Fibroblast of lung (primary cell): ENCODE data around the gene ABO. TPM values are rescaled to one million over a fixed set of nuclear protein-coding genes. Genes with fewer than 3 reads are reported as not detected.
"Not testable (repeated sequence)": the region's sequence is repeated elsewhere in the genome, so short reads cannot be mapped to it uniquely, and the experiment has no call there.

Experiments used
- DNase-seq, 2 donors: peaks; one replicate each; pipeline versions ENCODE4 v3.0.0 to v3.0.0-alpha.2; 2010; ENCODE audit warnings: low read depth in 2 of 2
- H2AFZ ChIP-seq: 2 replicates; pipeline ENCODE4 v1.5.1; 2012; ENCODE audit warnings: low read length, control low read depth, inconsistent platforms
- H3K27ac ChIP-seq: 2 replicates; pipeline ENCODE4 v1.5.1; 2011; ENCODE audit warnings: low read length, control low read depth; ENCODE audit not compliant: insufficient read depth
- H3K27me3 ChIP-seq: 2 replicates; pipeline ENCODE4 v1.5.1; 2011; ENCODE audit warnings: mild to moderate bottlenecking, low read length; ENCODE audit not compliant: control insufficient read depth, insufficient read depth
- H3K36me3 ChIP-seq: 2 replicates; pipeline ENCODE4 v1.5.1; 2011; ENCODE audit warnings: low read length; ENCODE audit not compliant: control insufficient read depth, insufficient read depth
- H3K4me1 ChIP-seq: 2 replicates; pipeline ENCODE4 v1.5.1; 2011; ENCODE audit warnings: low read length; ENCODE audit not compliant: control insufficient read depth, insufficient read depth; ENCODE audit errors: extremely low read depth
- H3K4me2 ChIP-seq: 2 replicates; pipeline ENCODE4 v1.5.1; 2011; ENCODE audit warnings: low read length, control low read depth; ENCODE audit not compliant: insufficient read depth; ENCODE audit errors: extremely low read depth
- H3K4me3 ChIP-seq, 4 experiments: fragments of 200-600 bp in 1 of 4; sonication (generic) in 1 of 4; replicated peaks in 1 of 4; 2 replicates each; pipeline ENCODE4 v1.5.1; 2011 to 2016; ENCODE audit warnings: low read length in 4 of 4, low read depth in 3 of 4, mild to moderate bottlenecking in 3 of 4, control low read depth in 2 of 4, inconsistent platforms in 1 of 4, mixed read lengths in 1 of 4; ENCODE audit not compliant: insufficient read depth in 1 of 4; ENCODE audit errors: control extremely low read depth in 1 of 4
- H3K79me2 ChIP-seq: 2 replicates; pipeline ENCODE4 v1.5.1; 2012; ENCODE audit warnings: mild to moderate bottlenecking, low read length, inconsistent platforms; ENCODE audit not compliant: control insufficient read depth, insufficient read depth
- H3K9ac ChIP-seq: 2 replicates; pipeline ENCODE4 v1.5.1; 2011; ENCODE audit warnings: mild to moderate bottlenecking, low read length, control low read depth; ENCODE audit not compliant: insufficient read depth
- H3K9me3 ChIP-seq: 2 replicates; pipeline ENCODE4 v1.5.1; 2012; ENCODE audit warnings: low read depth, low read length; ENCODE audit not compliant: control insufficient read depth, insufficient read depth
- H4K20me1 ChIP-seq: 2 replicates; pipeline ENCODE4 v1.5.1; 2011; ENCODE audit warnings: low read length; ENCODE audit not compliant: control insufficient read depth, insufficient read depth; ENCODE audit errors: extremely low read depth
- CTCF ChIP-seq, 2 donors: IDR thresholded peaks in 1 of 2; conservative IDR thresholded peaks in 1 of 2; 1 replicate in 1 of 2; 2 replicates in 1 of 2; pipeline ENCODE4 v1.5.1; 2011 to 2012; ENCODE audit warnings: low read length in 2 of 2, control low read depth in 1 of 2, inconsistent platforms in 1 of 2, low read depth in 1 of 2, mild to moderate bottlenecking in 1 of 2
- EZH2 ChIP-seq: IDR thresholded peaks from 2 replicates; pipeline ENCODE4 v1.5.1; 2012; ENCODE audit warnings: low read length, control low read depth, mild to moderate bottlenecking; ENCODE audit errors: missing control alignments
- polyA plus RNA-seq, 2 donors: library from polyadenylated mRNA; depleted of rRNA in 1 of 2; stranded (reverse) in 1 of 2; unstranded in 1 of 2; fragments of >200 nt; gene quantifications; 2 replicates each; pipeline ENCODE4 v1.2.1, GENCODE V29; 2011 to 2012; ENCODE audit warnings: missing spikeins in 1 of 2
- total RNA-seq: library from RNA; depleted of rRNA; stranded (reverse); fragments of >200 nt; gene quantifications from 2 replicates; pipeline ENCODE4 v1.2.1, GENCODE V29; 2014

Gene ABO
- total and polyA plus RNA-seq, 2 donors (not counting 1 experiment from before 2014, with no cell fraction given) = not detected

DNA sequence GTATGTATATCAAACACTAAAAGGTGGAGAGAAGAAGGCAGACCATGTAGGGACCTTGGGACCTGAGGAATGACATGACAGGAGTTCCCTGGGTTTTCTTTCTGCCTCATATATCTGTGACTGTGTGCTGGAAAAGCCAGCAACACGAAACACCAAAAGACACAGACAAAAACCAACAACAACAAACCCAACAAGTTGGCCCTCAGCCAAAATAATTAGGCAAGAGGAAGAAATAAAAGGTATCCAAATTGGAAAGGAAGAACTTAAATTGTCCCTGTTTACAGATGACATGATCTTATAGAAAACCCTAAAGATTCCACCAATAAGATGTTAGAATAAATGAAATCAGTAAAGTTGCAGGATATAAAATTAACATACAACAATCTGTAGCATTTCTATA, 21.7 kb downstream of the ABO start:
- H3K9ac ChIP-seq = no peak overlapping the region
- H3K27me3 ChIP-seq = no peaks in the 10 kb centered on the region
- no peaks in the 10 kb centered on the region for H3K4me1 ChIP-seq
- no peaks in the 10 kb centered on the region for H3K79me2 ChIP-seq
- no peaks in the 10 kb centered on the region for H3K36me3 ChIP-seq
- no peak overlapping the region for H3K27ac ChIP-seq
- H3K4me2 ChIP-seq = no peak overlapping the region
- H3K4me3 ChIP-seq = no peak overlapping the region
- H2AFZ ChIP-seq = no peak overlapping the region
- no peak for DNase-seq
- no peak for TF ChIP-seq EZH2
- TF ChIP-seq CTCF (conservative IDR thresholded peaks at IDR 0.05 in 1 of 2, IDR thresholded peaks at IDR 0.05 in 1 of 2; ENCODE audit: low read depth in 1 of 2, low read length in 2 of 2) = no peak
- H3K9me3 ChIP-seq = no peaks in the 10 kb centered on the region
- no peaks in the 10 kb centered on the region for H4K20me1 ChIP-seq

- Histone ChIP-seq H3K4me3 (no peak overlapping the region), H3K79me2 (no peaks in the 10 kb centered on the region), H3K27me3 (no peaks in the 10 kb centered on the region), H3K36me3 (no peaks in the 10 kb centered on the region), H4K20me1 (no peaks in the 10 kb centered on the region), H3K9me3 (no peaks in the 10 kb centered on the region), H3K9ac (no peak overlapping the region), H3K4me2 (no peak overlapping the region), H2AFZ (no peak overlapping the region), H3K4me1 (no peaks in the 10 kb centered on the region), H3K27ac (no peak overlapping the region)
- DNase-seq = no peak
- no peak for TF ChIP-seq EZH2
- no peak for TF ChIP-seq CTCF (conservative IDR thresholded peaks at IDR 0.05 in 1 of 2, IDR thresholded peaks at IDR 0.05 in 1 of 2; ENCODE audit: low read depth in 1 of 2, low read length in 2 of 2)
Observed at GRCh38 chr9:133252301-133253020, 22.5 kb downstream of the ABO start.

DNA sequence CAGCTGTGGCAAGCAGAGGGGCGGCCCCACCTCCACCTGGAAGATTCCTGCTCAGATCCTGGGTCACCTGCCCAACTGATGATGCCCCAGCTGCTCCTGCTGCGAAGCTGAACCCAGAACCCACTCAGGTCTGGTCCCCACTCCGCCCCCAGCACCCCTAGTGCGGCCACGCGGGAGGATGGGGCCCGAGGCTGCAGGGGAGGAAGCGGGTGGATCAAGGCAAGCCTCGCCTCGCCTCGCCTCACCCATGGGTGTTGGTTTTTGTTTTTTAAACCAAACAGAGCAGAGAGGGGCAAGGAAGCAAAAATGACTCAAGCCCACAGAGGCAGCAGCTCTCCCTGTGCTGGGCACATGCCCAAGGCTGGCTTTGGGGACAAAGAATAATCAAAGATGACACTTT, 23.2 kb downstream of the ABO start:
- Histone ChIP-seq H3K4me1 (no peaks in the 10 kb centered on the region), H3K4me3 (no peak overlapping the region), H4K20me1 (no peaks in the 10 kb centered on the region), H3K36me3 (no peaks in the 10 kb centered on the region), H3K9ac (no peak overlapping the region), H3K4me2 (no peak overlapping the region), H3K9me3 (no peaks in the 10 kb centered on the region), H2AFZ (no peak overlapping the region), H3K27ac (no peak overlapping the region), H3K27me3 (no peaks in the 10 kb centered on the region), H3K79me2 (no peaks in the 10 kb centered on the region)
- DNase-seq = no peak
- TF ChIP-seq EZH2 (no peak), CTCF (conservative IDR thresholded peaks at IDR 0.05 in 1 of 2, IDR thresholded peaks at IDR 0.05 in 1 of 2; ENCODE audit: low read depth in 1 of 2, low read length in 2 of 2) (no peak)

DNA sequence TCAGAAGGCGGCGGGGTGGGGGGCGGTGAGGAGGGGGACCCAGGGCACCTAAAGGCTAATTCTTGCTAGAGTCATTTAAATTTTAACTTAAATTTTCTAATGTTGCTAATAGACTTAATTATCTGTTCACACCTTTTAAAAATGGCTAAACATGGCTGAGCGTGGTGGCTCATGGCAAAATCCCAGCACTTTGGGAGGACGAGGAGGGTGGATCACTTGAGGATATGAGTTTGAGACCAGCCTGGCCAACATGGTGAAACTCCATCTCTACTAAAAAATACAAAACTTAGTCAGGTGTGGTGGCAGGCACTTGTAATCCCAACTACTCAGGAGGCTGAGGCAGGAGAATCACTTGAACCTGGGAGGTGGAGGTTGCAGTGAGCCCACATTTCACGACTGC, 23.8 kb downstream of the ABO start:
- not testable (repeated sequence) for H3K4me1 ChIP-seq, H3K4me3 ChIP-seq, H3K9me3 ChIP-seq, H3K9ac ChIP-seq, H3K27me3 ChIP-seq, H3K79me2 ChIP-seq, H3K36me3 ChIP-seq, H2AFZ ChIP-seq, H4K20me1 ChIP-seq, H3K27ac ChIP-seq, H3K4me2 ChIP-seq, DNase-seq
